GM18520 (cell line): ENCODE measurements around the gene F13A1.

ENCODE experiments used
- ATAC-seq: cut with Tn5 transposase; IDR thresholded peaks from one replicate; pipeline ENCODE4 v1.9.1; 2021; ENCODE audit not compliant: unreplicated experiment

The F13A1 gene

DNA sequence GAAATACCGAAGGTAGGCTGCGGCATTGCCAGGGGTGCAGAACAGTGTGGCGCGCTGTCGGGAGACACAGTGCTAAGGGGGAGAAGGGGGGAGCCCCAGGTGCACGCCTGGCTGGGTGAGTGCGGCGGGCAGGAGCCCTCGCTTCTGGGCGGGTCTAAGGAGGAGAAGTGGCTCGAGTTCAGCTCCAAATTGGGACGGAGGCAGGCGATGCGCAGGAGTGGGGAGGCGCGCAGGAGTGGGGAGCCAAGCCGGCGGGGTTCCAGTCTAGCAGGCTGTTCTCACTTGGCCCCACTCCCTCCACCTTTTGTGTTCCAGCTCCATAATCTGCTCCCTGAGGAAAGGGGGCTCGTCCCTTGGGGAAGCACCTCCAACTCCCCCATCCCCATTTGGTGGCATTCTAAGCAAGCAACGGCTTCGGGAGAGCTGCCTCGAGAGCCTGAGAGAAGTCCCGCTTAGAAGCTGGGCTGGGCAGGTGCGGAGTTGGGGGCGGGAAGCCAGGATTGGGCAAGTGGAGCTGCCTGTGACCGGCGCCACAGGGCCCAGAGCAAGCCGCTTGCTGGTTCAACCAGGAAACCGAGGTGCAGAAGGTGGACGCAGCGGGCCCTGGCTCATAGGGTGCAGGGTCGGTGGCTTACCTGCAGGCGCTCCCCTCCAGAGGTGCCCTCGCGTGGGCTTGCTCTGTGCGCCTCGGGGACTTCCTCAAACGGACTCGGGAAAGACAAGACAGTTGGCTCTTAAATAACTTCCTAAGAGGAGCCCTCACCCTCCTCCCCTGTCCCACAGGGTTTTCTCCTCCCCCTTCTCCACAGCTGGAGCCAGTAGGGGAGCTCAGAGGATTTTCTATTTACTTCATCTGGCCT, at the start of gene F13A1:
Gene F13A1 (minus strand): TSS at position 711 of the 860 bp plus-strand sequence. CDS start 1,998 bp downstream, outside the sequence.
- no peak for ATAC-seq

DNA sequence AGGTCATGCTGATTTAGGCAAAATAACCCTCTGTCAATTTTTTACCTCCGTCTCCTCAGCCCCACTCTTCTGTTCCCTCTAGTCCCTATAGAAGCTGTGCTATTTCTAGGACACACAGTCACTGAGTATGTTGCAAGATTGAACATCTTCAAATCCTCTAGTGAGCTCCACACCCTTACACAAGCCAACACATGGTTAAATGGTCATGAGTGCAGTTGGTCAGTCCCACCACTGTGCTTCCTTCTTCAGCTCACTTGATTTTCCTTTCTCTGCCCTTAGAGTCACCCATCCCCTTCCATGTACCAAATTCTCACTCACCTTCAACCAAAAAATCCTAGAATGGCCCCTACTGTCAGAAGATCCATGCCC, 48.2 kb upstream of the F13A1 start:
- no peak for ATAC-seq

- no peak for ATAC-seq
These were observed 47.7 kb upstream of the F13A1 start for GRCh38 chr6:6368040-6368683.

- no peak for ATAC-seq
These were observed 46.3 kb upstream of the F13A1 start for GRCh38 chr6:6366803-6367202.

DNA sequence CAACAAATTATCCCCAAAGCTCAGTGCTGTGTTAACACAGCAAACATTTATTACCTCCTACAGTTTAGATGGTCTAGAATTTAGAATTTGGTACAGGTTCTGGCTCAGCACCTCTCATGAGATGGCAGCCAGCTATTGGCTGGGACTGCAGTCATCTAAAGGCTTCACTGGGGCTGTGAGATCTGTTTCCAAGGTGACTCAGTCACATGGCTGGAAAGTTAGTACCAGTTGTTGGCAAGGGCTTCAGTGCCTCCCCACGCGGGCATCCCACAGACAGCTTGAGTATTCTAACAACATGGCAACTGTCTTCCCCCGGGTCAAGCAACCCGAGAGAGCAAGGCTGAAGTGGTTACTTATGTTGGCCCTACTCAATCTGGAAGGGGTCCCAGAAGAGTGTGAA, 44.8 kb upstream of the F13A1 start:
- no peak for ATAC-seq

DNA sequence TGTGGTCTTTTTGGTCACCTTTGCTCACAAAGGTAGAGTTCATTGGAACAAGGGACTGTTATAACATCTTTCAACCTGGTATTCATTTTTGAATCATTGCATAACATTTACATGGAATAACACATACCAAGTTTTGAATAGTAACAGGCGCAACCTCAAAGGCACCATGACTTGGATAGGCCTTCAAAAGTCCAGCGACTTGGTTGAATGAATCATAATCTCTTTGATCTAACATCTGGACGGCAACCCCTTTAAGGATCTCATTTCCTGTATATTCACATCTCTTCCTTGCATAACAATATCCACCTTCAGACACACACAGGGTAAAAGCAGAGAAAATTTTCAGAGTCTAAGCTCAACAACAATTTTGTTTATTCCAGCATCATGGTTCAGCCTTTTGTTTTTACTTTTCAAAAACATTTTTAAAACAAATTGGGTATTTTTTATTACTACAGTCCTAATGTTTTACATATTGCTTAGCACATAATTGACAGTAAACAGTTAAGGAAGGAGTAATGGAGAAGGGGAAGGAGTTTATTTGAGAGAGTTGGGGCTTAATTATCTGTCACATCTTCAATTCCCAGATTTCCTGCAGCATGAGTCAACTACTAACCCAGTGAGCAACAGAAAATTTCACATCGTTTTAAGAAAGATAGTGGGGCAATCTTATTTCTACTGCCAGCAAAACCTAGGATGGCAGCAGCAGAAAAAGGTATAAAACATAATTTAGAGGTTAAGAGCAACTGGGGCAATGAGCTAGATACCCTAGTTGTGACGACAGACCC, 41.8 kb upstream of the F13A1 start:
- no peak for ATAC-seq

GRCh38 chr6:6357530-6357929, 37.1 kb upstream of the F13A1 start:
- no peak for ATAC-seq

- ATAC-seq, result no peak
These were observed 36.6 kb upstream of the F13A1 start for GRCh38 chr6:6357032-6357431.

- ATAC-seq, result no peak
These were observed 32.3 kb upstream of the F13A1 start for GRCh38 chr6:6352772-6353171.

- no peak for ATAC-seq
These were observed 31.1 kb upstream of the F13A1 start for GRCh38 chr6:6351511-6352025.

DNA sequence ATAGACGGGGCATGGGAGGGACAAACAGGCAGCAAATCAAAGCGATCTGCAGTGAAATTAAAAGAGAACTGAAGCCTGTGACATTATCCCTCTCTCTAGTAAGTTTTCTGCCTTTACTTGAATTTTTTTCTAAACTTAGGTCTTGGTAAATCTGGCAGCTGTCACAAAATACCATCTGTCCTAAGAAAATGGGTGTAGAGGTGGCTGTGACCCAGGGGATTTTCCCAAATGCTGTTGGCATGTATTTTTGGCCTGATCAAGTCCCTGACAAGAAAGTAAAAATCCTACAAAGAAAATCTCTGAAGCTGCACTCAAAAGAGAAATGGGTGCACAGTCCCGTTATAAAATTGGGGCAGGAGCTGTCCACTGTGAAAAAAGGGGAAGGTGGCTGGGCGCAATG, 30.2 kb upstream of the F13A1 start:
- no peak for ATAC-seq

- no peak for ATAC-seq
These were observed 27.8 kb upstream of the F13A1 start for GRCh38 chr6:6348256-6348655.

DNA sequence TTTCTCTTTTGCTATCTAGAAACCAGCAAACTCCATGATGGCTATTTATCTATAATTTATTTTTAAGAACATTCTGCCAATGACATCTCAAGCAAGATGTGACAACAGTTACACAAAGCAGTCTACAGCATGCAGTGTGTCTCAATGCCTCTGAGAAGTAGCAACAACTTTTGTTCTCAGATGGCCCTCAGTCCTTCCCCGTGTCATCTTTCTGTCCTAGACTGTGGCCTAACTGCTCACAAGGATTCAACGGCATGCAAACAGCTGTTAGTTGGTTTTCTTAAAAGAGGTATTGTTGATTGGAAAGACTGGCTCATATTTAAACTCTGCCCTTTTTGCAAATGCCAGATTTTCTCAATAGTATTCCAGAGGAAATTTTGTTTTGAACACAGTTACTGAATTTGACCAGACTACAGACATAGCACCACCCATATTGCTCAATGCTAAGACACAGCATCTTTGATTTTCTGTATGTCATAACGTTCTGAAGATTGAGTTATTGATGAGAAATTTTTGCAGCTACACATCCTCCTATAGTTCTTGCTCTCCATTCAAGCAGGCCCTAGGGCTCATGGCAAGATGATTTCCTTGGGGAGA, 26.1 kb upstream of the F13A1 start:
- no peak for ATAC-seq

- no peak for ATAC-seq
These were observed 13.0 kb upstream of the F13A1 start for GRCh38 chr6:6333501-6333900.

GRCh38 chr6:6332811-6333244, 12.4 kb upstream of the F13A1 start:
- peak; percentile 16 for ATAC-seq

- peak; percentile 39 for ATAC-seq
These were observed 11.6 kb upstream of the F13A1 start for GRCh38 chr6:6331946-6332601.

GRCh38 chr6:6331393-6331792, 10.9 kb upstream of the F13A1 start:
- ATAC-seq, result peak; percentile 63

- ATAC-seq, result no peak
These were observed 9.9 kb upstream of the F13A1 start for GRCh38 chr6:6330407-6330806.

- no peak for ATAC-seq
These were observed 8.0 kb upstream of the F13A1 start for GRCh38 chr6:6328451-6328850.

- no peak for ATAC-seq
These were observed 2.9 kb upstream of the F13A1 start for GRCh38 chr6:6323352-6323751.

GRCh38 chr6:6320901-6321300, 439 bp upstream of the F13A1 start:
- no peak for ATAC-seq
